ENCODE results near the gene RBBP5. TPM values are rescaled to one million over a fixed set of nuclear protein-coding genes. Genes with fewer than 3 reads are reported as not detected.

The RBBP5 gene
- total RNA-seq, 1 donor: 17.2 TPM

DNA sequence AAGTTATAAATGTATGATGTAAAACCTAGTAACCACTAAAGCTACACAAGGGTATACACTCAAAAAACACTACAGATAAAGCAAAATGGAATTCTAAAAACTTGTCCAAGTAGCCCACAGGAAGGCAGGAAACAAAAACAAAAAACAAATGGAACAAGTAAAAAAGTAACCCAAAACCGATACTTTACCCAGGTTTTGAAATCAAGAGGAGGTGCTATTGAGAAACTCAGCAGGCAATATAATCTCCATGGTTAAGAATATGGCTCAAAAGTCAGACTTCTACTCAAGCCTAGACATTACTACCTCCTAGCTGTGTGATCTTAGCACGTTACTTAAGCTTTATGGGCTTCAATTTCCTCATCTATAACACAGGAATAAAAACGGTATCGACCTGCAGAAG, 13.3 kb downstream of the RBBP5 start:
- Histone ChIP-seq H3K4me1 (ENCODE audit: insufficient read depth, low read length) (no peaks in the 10 kb centered on the region), H3K4me3 (ENCODE audit: low read length) (no peak overlapping the region), H3K27me3 (ENCODE audit: insufficient read depth, low read length) (no peaks in the 10 kb centered on the region), H3K9me3 (ENCODE audit: low read depth, low read length) (no peaks in the 10 kb centered on the region)

DNA sequence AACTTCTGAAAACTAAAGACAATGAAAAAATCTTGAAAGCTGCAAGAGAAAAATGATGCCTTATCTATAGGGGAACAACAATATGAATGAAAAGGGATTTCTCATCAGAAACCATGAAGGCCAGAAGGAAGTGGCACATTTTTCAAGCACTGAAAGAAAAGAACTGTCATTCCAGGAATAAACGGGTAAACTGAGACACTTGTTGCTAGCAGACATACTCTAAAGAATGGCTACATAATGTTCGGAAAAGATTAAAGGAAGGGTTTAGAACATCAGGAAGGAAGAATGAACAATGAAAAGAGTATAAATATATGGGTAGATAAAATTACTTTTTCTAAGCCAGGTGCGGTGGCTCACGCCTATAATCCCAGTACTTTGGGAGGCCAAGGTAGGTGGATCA, 14.5 kb downstream of the RBBP5 start:
- Histone ChIP-seq H3K4me3 (ENCODE audit: low read length) (no peak overlapping the region), H3K27me3 (ENCODE audit: insufficient read depth, low read length) (no peaks in the 10 kb centered on the region), H3K9me3 (ENCODE audit: low read depth, low read length) (no peaks in the 10 kb centered on the region), H3K4me1 (ENCODE audit: insufficient read depth, low read length) (no peaks in the 10 kb centered on the region)

DNA sequence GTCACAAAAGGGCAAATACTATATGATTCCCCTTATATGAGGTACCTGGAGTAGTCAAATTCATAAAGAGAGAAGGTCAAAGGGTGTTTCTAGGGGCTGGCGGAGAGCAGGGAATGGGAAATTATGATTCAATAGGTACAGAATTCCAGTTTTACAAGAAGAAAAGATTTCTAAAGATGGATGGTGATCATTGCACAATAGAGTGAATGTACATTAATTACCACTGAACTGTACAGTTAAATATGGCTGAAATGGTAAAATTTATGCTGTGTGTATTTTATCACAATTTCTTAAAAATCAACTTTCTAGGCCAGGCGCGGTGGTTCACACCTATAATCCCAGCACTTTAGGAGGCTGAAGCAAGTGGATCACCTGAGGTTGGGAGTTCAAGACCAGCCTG, 19.4 kb downstream of the RBBP5 start:
- H3K9me3 ChIP-seq (ENCODE audit: low read depth, low read length): no peaks in the 10 kb centered on the region
- no peaks in the 10 kb centered on the region for H3K27me3 ChIP-seq (ENCODE audit: insufficient read depth, low read length)
- no peaks in the 10 kb centered on the region for H3K4me1 ChIP-seq (ENCODE audit: insufficient read depth, low read length)
- no peak overlapping the region for H3K4me3 ChIP-seq (ENCODE audit: low read length)

DNA sequence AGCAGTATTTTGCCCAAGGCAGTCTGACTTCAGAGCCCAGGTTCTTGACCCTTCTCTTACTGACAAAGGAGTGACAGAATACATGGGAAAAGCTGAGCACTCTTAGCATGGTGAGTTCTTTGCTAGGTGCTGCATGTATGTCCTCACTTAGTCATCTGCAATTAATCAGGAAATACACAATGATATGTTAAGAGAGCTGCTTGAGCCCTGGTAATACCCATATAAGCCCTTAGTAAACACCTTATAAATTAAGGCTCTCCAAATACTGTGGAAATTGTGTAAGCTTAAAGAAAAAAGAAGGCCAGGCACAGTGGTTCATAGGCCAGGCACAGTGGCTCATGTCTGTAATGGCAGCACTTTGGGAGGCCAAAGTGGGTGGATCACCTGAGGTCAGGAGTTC, 23.5 kb downstream of the RBBP5 start:
- H3K27me3 ChIP-seq (ENCODE audit: insufficient read depth, low read length): no peaks in the 10 kb centered on the region
- H3K4me3 ChIP-seq (ENCODE audit: low read length): no peak overlapping the region
- H3K4me1 ChIP-seq (ENCODE audit: insufficient read depth, low read length): no peaks in the 10 kb centered on the region
- H3K9me3 ChIP-seq (ENCODE audit: low read depth, low read length): no peaks in the 10 kb centered on the region

DNA sequence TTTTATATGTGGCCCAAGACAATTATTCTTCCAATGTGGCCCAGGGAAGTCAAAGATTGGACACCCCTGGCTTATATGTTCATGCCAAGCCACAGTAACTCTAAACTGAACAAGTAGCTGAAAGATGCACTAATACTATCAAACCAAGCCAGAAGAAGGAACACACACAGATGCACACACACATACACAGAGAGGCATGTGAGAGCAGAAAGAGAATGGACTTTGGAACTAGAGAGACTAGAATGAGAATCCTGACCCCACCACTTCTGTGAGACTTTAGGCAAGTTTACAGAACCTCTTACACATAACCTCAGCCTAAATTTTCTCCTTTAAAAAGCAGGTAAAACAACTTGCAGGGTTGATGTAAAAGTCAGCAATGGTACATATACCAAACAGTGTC, 26.4 kb downstream of the RBBP5 start:
- H3K27me3 ChIP-seq (ENCODE audit: insufficient read depth, low read length): no peaks in the 10 kb centered on the region
- H3K9me3 ChIP-seq (ENCODE audit: low read depth, low read length): no peaks in the 10 kb centered on the region
- no peak overlapping the region for H3K4me3 ChIP-seq (ENCODE audit: low read length)
- H3K4me1 ChIP-seq (ENCODE audit: insufficient read depth, low read length): no peaks in the 10 kb centered on the region

DNA sequence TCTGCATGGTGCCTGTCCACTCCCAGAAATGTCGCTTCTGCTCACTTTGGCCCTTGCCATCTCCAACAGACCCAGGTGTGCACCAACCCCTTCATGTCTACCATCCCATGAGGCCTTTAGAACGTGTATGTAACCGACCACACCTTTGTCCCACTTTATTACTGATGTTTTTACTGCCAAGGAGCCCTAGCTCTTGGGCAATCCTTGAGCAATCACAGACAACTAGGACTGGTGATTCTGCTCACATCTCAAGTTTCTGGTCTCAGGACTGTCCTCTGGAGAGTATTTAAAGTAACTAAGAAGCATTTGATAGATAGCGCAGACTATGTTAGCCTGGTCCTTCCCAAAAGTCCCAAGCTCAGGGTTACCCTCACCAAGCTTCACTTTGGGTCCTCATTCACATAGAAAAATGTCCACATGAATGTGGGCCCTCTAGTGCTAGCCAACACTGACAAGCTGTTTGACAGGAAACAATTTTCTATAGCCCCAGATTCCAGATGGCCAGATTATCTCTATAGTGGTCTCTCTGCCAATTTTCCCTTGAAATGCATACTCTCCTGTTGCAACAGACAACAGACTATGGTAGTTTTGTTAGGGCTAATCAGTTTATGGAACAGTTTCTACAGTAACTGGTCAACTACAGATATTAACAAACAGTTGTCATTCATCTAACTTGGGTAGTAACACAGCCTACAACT, 30.6 kb downstream of the RBBP5 start:
- Histone ChIP-seq H3K27me3 (ENCODE audit: insufficient read depth, low read length) (no peaks in the 10 kb centered on the region), H3K9me3 (ENCODE audit: low read depth, low read length) (no peaks in the 10 kb centered on the region), H3K4me3 (ENCODE audit: low read length) (no peak overlapping the region), H3K4me1 (ENCODE audit: insufficient read depth, low read length) (no peaks in the 10 kb centered on the region)

DNA sequence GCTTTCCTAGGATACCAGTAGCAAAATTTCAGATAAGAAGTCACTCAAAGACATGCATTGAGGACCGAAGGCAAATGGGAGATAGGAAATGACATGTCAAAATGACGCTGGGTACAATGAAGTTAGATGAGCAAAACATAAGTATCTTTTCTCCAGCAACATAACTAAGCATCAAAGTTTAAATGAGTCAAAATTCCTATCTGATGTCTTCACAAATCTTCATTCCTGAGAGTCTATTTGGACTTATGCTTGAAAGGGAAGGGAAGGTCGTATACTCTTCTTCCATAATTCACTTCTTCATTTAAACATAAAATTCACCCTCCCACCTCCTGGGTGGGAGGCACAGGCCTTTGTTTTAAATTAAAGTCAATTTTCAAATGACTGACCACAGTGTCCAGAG, 33.4 kb downstream of the RBBP5 start:
- Histone ChIP-seq H3K4me3 (ENCODE audit: low read length) (no peak overlapping the region), H3K27me3 (ENCODE audit: insufficient read depth, low read length) (no peaks in the 10 kb centered on the region), H3K9me3 (ENCODE audit: low read depth, low read length) (no peaks in the 10 kb centered on the region), H3K4me1 (ENCODE audit: insufficient read depth, low read length) (no peaks in the 10 kb centered on the region)

DNA sequence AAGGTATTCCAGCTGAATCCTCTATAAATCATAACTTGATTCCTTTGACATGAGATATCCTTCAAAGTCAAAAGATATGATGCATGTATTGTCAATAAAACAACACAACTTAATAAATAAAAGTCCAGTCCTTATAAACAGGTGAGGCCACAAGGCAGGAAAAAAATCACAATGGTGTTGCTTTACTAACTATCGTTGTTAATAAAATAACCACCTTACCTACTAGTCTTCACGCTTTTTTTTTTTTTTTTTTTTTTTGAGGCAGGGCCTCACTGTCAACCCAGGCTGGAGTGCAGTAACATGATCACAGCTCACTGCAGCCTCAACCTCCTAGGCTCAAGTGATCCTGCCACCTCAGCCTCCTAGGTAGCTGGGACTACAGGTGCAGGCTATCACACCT, 37.4 kb downstream of the RBBP5 start, which contains the start of gene TMEM81:
TMEM81 (minus strand) TSS at position 101 of the 400 bp plus-strand sequence. CDS start 140 bp downstream, outside the sequence.
- no peaks in the 10 kb centered on the region for H3K27me3 ChIP-seq (ENCODE audit: insufficient read depth, low read length)
- H3K4me1 ChIP-seq (ENCODE audit: insufficient read depth, low read length): no peaks in the 10 kb centered on the region
- H3K4me3 ChIP-seq (ENCODE audit: low read length): no peak within 1 kb of the TSS
- no peaks in the 10 kb centered on the region for H3K9me3 ChIP-seq (ENCODE audit: low read depth, low read length)

DNA sequence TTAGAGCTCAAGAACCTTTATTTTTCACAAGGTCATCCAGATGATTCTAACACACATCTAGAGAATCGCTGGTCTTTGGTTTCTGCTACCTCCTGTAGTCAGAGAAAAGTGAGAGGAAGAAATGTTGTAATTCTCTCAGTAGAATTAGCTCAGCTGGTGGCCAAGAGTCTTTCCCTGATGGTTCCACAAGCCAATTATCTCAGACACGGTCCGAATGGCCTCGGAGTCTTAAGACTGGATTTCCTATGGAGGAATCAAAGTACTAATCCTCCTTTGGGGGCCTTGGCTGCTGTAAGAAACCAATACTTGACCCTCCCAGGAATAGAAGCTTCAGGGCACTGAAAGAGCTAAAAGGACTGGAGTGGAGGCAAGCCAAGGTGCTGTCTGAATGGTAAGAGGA, 39.3 kb downstream of the RBBP5 start:
- H3K9me3 ChIP-seq (ENCODE audit: low read depth, low read length): no peaks in the 10 kb centered on the region
- no peaks in the 10 kb centered on the region for H3K4me1 ChIP-seq (ENCODE audit: insufficient read depth, low read length)
- no peaks in the 10 kb centered on the region for H3K27me3 ChIP-seq (ENCODE audit: insufficient read depth, low read length)
- H3K4me3 ChIP-seq (ENCODE audit: low read length): no peak overlapping the region

DNA sequence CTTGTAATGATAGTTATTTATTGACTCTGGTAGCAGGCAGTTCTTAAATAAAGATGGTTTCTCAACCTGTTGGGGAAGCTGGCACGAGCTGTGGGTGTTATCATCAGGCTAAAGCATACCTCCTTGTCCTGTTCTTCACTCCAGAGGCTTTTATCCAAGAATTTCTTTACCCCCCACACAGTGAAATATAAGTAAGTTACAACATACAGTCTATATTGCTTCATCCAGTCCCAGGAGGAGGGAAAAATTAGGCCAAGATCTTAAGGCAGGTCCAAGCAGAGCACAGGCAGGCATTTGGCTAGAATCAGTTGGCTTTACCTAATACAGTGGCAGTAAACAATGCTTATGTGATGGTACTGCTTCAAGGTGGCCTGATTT, 43.9 kb downstream of the RBBP5 start:
- no peaks in the 10 kb centered on the region for H3K4me1 ChIP-seq (ENCODE audit: insufficient read depth, low read length)
- H3K27me3 ChIP-seq (ENCODE audit: insufficient read depth, low read length): no peaks in the 10 kb centered on the region
- no peak overlapping the region for H3K4me3 ChIP-seq (ENCODE audit: low read length)
- no peaks in the 10 kb centered on the region for H3K9me3 ChIP-seq (ENCODE audit: low read depth, low read length)

DNA sequence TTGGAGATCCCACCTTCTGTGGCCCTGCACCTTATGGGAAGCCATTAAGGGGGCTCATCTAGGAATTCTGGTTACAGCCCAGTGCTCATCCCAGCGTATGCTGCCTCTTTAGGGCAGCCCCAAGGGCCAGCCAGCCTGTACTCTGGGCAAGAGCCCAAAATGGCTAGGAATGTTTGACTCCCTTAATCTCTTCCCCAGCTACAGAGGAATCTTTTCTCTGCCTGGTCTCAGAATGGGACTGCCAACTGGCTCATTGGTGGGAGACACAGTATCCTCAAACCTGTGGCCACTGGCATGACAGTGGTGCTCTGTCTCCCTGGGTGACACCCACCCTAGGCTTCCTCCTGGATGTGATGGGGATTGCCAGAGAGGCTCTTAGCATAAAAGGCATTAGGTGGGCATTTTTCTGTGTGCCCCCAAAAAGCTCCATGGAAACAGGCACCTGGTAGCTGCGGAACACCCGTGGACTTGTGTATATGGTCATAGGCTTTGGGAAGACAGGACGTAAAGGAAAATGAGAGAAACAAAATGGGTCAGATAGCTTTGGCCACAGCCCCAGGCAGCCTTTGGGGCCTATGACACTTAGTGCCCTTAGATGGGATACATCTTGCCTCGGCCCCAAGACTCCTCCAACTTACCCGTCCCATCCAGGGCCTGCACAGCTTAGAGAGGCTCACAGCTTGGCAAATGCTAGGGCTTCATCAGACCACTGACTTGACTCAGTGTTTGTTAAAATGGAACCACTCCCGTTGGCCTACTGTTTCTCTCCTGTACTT, 44.4 kb downstream of the RBBP5 start:
- Histone ChIP-seq H3K27me3 (ENCODE audit: insufficient read depth, low read length) (no peaks in the 10 kb centered on the region), H3K4me3 (ENCODE audit: low read length) (no peak overlapping the region), H3K4me1 (ENCODE audit: insufficient read depth, low read length) (no peaks in the 10 kb centered on the region), H3K9me3 (ENCODE audit: low read depth, low read length) (no peaks in the 10 kb centered on the region)

DNA sequence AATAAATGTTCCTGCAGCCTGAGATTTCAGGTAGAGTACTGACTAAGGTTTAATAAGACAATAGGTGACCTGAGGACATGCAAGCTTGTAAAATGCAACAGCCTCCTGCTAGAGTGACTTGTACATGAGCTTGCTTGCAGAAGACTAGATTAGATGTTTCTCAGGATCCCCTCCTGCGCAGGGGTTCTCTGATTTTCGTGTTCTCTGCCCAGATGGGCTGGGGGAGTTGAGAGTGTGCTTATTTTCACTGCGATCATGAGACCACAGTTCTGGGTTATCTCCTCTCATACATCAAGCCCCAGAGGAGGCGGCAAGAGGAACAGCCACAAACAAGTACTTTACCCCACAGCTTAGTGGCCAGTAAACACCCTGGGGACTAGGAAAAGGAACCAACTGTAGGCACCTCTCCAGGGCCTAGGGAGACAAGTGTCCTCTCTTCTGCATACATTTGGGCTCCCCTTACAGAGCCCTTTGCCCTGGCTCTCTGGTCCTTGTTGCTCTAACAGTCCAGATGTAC, 45.5 kb downstream of the RBBP5 start:
- Histone ChIP-seq H3K4me1 (ENCODE audit: insufficient read depth, low read length) (no peaks in the 10 kb centered on the region), H3K4me3 (ENCODE audit: low read length) (no peak overlapping the region), H3K27me3 (ENCODE audit: insufficient read depth, low read length) (no peaks in the 10 kb centered on the region), H3K9me3 (ENCODE audit: low read depth, low read length) (no peaks in the 10 kb centered on the region)

DNA sequence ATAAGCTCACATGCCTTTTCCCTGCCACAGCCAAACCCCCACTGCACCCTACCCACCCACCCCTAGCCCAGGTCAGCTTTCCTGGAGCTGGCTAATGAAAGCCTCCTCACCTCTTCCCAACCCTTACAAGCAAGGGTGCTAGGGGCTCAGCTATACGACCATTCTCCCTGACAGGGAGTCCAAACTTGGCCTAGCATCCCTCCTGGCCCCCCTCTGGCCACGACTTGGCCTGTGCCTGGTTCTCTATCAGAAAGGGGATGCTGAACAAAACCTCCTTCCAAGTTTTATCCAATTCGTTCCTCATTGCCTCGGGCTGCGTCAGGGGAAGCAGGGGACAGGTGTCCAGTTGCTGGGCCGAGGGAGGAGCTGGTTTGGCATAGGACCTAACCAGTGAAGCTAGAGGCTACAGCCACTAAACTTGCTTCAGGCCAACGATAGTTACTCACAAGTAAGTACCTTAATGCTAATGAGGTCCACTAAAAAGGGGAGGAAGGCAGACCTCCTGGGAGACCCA, 46.1 kb downstream of the RBBP5 start:
- Histone ChIP-seq H3K4me1 (ENCODE audit: insufficient read depth, low read length) (no peaks in the 10 kb centered on the region), H3K4me3 (ENCODE audit: low read length) (no peak overlapping the region), H3K9me3 (ENCODE audit: low read depth, low read length) (no peaks in the 10 kb centered on the region), H3K27me3 (ENCODE audit: insufficient read depth, low read length) (no peaks in the 10 kb centered on the region)

DNA sequence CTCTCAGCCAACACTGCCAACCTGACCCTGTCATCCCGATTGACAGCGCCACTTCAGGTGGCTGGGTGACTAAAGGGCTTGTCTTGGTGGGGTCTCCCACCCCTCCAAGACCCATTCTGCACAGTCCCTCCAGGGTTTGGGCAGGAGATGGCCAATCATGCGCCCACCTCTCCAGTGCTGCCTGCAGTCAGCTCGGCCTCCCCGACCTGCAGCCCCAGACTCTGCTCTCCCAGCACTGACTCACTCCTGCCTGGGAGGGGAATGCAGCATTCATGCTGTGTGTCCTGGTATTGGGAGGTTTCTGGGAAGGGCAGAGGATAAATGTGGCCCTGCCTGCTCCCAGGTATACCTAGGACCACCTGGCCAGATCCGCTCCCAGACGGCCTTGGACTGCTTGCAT, 47.3 kb downstream of the RBBP5 start:
- Histone ChIP-seq H3K9me3 (ENCODE audit: low read depth, low read length) (no peaks in the 10 kb centered on the region), H3K4me3 (ENCODE audit: low read length) (no peak overlapping the region), H3K4me1 (ENCODE audit: insufficient read depth, low read length) (no peaks in the 10 kb centered on the region), H3K27me3 (ENCODE audit: insufficient read depth, low read length) (no peaks in the 10 kb centered on the region)

DNA sequence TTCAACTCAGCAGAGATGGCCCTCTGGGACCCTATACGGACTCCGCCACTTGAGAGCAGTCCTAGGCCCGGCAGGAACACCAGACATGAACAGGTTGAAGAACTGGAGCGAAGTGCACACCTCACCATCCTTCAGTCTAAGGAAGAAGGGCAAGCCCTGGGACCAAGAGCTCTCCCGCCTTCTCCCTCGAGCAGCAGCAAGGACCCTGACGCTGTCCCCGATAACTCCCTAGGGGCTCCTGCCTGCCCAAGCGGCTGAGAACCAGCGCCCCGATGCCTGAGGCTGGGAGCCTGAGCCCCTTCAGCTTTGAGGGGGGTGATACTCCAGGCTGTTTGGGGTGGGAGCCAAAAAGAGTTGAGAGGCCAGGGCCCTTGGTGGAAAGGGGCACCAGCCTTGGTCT, 47.7 kb downstream of the RBBP5 start:
- H3K4me1 ChIP-seq (ENCODE audit: insufficient read depth, low read length): no peaks in the 10 kb centered on the region

More for the DNA sequence above, 47.7 kb downstream of the RBBP5 start:
- Histone ChIP-seq H3K9me3 (ENCODE audit: low read depth, low read length) (no peaks in the 10 kb centered on the region), H3K27me3 (ENCODE audit: insufficient read depth, low read length) (no peaks in the 10 kb centered on the region), H3K4me3 (ENCODE audit: low read length) (no peak overlapping the region)
